KMS-11 (cell line): Measurements from ENCODE around the gene ANGEL2.
"Not testable (repeated sequence)": the region's sequence is repeated elsewhere in the genome, so short reads cannot be mapped to it uniquely, and the experiment has no call there.

Experiments
- H2AFZ ChIP-seq: fragments of 200-600 bp; sonication (generic); 2 replicates; pipeline ENCODE4 v1.6.1; 2016; ENCODE audit warnings: antibody characterized with exemption, mixed run types, low read depth
- H3K27ac ChIP-seq: fragments of 200-600 bp; sonication (generic); 2 replicates; pipeline ENCODE4 v1.6.1; 2016; ENCODE audit warnings: mild to moderate bottlenecking, mixed run types
- H3K27me3 ChIP-seq: fragments of 200-600 bp; sonication (generic); 2 replicates; pipeline ENCODE4 v1.6.1; 2017; ENCODE audit warnings: mild to moderate bottlenecking, low read depth, mixed run types, moderate library complexity; ENCODE audit not compliant: insufficient read depth
- H3K36me3 ChIP-seq: fragments of 200-600 bp; sonication (generic); 2 replicates; pipeline ENCODE4 v1.6.1; 2017; ENCODE audit warnings: mild to moderate bottlenecking, mixed run types; ENCODE audit not compliant: insufficient read depth
- H3K4me1 ChIP-seq: fragments of 200-600 bp; sonication (generic); 2 replicates; pipeline ENCODE4 v1.6.1; 2016; ENCODE audit warnings: mild to moderate bottlenecking, low read depth, mixed run types; ENCODE audit not compliant: poor library complexity, severe bottlenecking
- H3K4me2 ChIP-seq: fragments of 200-600 bp; sonication (generic); 2 replicates; pipeline ENCODE4 v1.7.0; 2016; ENCODE audit warnings: mild to moderate bottlenecking, mixed run types
- H3K4me3 ChIP-seq: fragments of 200-600 bp; sonication (generic); IDR thresholded peaks from 2 replicates; pipeline ENCODE4 v1.6.1; 2017; ENCODE audit warnings: low read depth, low read length, mixed read lengths; ENCODE audit not compliant: insufficient read depth
- H3K79me2 ChIP-seq: fragments of 200-600 bp; sonication (generic); 2 replicates; pipeline ENCODE4 v1.6.1; 2016; ENCODE audit warnings: low read depth, mixed run types; ENCODE audit not compliant: insufficient read depth
- H3K9ac ChIP-seq: fragments of 200-600 bp; sonication (generic); 2 replicates; pipeline ENCODE4 v1.6.1; 2016; ENCODE audit warnings: mild to moderate bottlenecking, mixed run types
- H4K20me1 ChIP-seq: fragments of 200-600 bp; sonication (generic); 2 replicates; pipeline ENCODE4 v1.6.1; 2016; ENCODE audit warnings: mild to moderate bottlenecking, mixed run types; ENCODE audit not compliant: insufficient read depth
- TF ChIP-seq, protein P1 (sequence below): fragments of 200-600 bp; sonication (generic); conservative IDR thresholded peaks from 2 replicates; pipeline ENCODE4 v1.6.1; 2017; ENCODE audit warnings: low read depth, mild to moderate bottlenecking, antibody characterized with exemption, low read length, moderate library complexity, mixed read lengths

The ANGEL2 gene

DNA sequence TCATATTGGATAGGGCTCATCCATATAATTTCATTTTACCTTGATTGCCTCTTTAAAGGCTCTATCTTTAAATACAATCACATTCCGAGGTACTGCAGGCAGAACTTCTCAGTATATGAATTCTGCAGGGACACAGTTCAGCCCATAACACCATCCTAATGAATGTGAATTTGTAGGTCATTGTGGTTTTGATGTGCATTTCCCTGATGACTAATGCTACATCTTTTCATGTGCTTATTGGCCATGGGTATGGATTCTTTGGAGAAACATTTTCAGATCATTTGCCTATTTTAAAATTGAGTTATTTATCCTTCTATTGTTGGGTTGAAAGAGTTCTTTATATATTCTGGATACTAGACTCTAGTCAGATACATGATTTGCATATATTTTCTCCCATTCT lies 25.8 kb upstream of the ANGEL2 start:
- Histone ChIP-seq H3K9ac (no peak overlapping the region), H4K20me1 (no peaks in the 10 kb centered on the region), H3K4me1 (no peaks in the 10 kb centered on the region), H3K27ac (no peak overlapping the region), H3K27me3 (no peaks in the 10 kb centered on the region), H3K4me3 (no peak overlapping the region), H2AFZ (no peak overlapping the region), H3K36me3 (no peaks in the 10 kb centered on the region), H3K4me2 (no peak overlapping the region), H3K79me2 (no peaks in the 10 kb centered on the region)
- TF ChIP-seq, protein P1, sequence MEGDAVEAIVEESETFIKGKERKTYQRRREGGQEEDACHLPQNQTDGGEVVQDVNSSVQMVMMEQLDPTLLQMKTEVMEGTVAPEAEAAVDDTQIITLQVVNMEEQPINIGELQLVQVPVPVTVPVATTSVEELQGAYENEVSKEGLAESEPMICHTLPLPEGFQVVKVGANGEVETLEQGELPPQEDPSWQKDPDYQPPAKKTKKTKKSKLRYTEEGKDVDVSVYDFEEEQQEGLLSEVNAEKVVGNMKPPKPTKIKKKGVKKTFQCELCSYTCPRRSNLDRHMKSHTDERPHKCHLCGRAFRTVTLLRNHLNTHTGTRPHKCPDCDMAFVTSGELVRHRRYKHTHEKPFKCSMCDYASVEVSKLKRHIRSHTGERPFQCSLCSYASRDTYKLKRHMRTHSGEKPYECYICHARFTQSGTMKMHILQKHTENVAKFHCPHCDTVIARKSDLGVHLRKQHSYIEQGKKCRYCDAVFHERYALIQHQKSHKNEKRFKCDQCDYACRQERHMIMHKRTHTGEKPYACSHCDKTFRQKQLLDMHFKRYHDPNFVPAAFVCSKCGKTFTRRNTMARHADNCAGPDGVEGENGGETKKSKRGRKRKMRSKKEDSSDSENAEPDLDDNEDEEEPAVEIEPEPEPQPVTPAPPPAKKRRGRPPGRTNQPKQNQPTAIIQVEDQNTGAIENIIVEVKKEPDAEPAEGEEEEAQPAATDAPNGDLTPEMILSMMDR: no peak

GRCh38 chr1:213035573-213035972 lies 19.9 kb upstream of the ANGEL2 start:
- Histone ChIP-seq H3K4me3 (no peak overlapping the region), H3K4me2 (no peak overlapping the region)
- TF ChIP-seq, protein P1: no peak

DNA sequence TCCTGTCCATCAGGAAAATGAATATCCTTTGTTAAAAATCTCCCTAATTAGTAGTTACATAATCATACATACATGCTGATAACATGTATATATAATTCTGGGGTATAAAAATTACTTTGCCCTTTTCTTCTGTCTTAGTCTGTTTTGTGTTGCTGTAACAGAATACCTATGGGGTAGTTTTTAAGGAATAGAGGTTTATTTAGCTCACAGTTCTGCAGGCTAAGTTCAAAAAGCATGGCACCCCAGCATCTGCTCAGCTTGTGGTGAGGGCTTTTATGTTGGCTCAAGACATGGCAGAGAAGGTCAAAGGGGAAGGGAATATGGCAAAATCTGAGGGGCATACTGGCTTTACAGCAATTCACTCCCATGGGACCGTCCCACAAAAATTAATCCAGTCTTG lies 19.0 kb upstream of the ANGEL2 start:
- no peak overlapping the region for H3K9ac ChIP-seq
- H3K79me2 ChIP-seq: no peaks in the 10 kb centered on the region
- no peak overlapping the region for H3K4me3 ChIP-seq
- H3K36me3 ChIP-seq: no peaks in the 10 kb centered on the region
- TF ChIP-seq, protein P1: no peak
- H4K20me1 ChIP-seq: no peaks in the 10 kb centered on the region
- no peak overlapping the region for H3K4me2 ChIP-seq
- H2AFZ ChIP-seq: no peak overlapping the region
- no peak overlapping the region for H3K27ac ChIP-seq
- no peaks in the 10 kb centered on the region for H3K4me1 ChIP-seq
- no peaks in the 10 kb centered on the region for H3K27me3 ChIP-seq

More at GRCh38 chr1:213035573-213035972, 19.9 kb upstream of the ANGEL2 start:
- Histone ChIP-seq H2AFZ (no peak overlapping the region), H3K27ac (no peak overlapping the region), H3K36me3 (no peaks in the 10 kb centered on the region), H3K9ac (no peak overlapping the region), H3K4me1 (no peaks in the 10 kb centered on the region), H4K20me1 (no peaks in the 10 kb centered on the region), H3K27me3 (no peaks in the 10 kb centered on the region), H3K79me2 (no peaks in the 10 kb centered on the region)

DNA sequence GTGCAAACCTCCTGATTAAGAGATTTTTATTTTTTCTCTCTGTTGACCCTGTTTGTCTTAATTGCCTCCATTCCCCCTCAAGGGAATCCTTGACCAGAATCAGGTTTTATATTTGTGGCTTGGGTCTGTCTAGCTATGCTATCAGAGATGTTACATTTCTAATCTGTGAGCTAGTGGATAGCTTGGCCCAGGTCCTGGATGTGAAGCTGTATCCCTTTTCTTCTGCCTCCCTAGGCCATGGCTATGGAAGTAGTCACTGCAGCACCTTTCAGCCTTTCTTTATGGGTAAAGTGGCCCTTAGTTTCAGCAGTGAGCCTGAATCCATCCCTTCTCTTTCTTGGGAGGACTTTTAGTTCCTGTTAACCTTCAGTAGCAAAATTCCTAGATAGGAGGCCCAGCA lies 17.0 kb upstream of the ANGEL2 start:
- Histone ChIP-seq H3K79me2 (no peaks in the 10 kb centered on the region), H3K27me3 (no peaks in the 10 kb centered on the region), H3K4me3 (no peak overlapping the region), H2AFZ (no peak overlapping the region), H3K27ac (no peak overlapping the region), H3K4me1 (no peaks in the 10 kb centered on the region), H3K9ac (no peak overlapping the region), H3K36me3 (no peaks in the 10 kb centered on the region), H4K20me1 (no peaks in the 10 kb centered on the region), H3K4me2 (no peak overlapping the region)
- TF ChIP-seq, protein P1: no peak

DNA sequence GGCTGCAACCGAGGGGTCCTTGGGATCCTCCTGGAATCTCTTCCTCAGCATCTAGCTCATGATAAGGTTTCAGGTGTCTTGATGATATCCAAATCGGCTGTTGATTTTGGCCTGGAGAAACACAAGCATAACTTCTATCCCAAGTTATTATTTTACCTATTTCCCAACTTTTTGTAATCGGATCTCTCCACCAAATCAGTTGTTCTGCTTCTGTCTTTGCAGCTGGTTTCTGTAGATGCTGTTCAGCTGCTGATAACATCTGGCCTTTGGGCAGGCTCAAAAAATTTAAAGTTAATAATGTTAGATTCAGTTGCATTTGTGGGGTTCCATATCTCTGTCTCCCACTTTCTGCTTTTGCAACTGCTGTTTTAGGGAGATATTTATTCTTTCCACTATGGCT lies 11.4 kb upstream of the ANGEL2 start:
- H3K4me2 ChIP-seq, H3K27ac ChIP-seq, H3K4me1 ChIP-seq, H4K20me1 ChIP-seq, H3K36me3 ChIP-seq, H3K27me3 ChIP-seq, H3K79me2 ChIP-seq, H3K9ac ChIP-seq, H2AFZ ChIP-seq, H3K4me3 ChIP-seq: not testable (repeated sequence)
